HL-60 (cell line): ENCODE results near the gene FOXA3.

Source experiments
- DNase-seq, 2 experiments: peaks; one replicate each; pipeline ENCODE4 v3.0.0-alpha.2; 2010 to 2020; ENCODE audit warnings: low read depth in 1 of 2, low spot score in 1 of 2
- H3K27ac ChIP-seq: fragments of 250-450 bp; sonication (Bioruptor Pico); replicated peaks from 2 replicates; pipeline ENCODE4 v1.5.1; 2020; ENCODE audit warnings: mild to moderate bottlenecking, moderate library complexity
- H3K27me3 ChIP-seq: fragments of 250-450 bp; sonication (Bioruptor Pico); 2 replicates; pipeline ENCODE4 v1.5.1; 2021; ENCODE audit warnings: mild to moderate bottlenecking, moderate library complexity; ENCODE audit not compliant: insufficient read depth, poor library complexity, severe bottlenecking
- H3K4me3 ChIP-seq: replicated peaks from 2 replicates; pipeline ENCODE4 v1.5.1; 2011; ENCODE audit warnings: mild to moderate bottlenecking, control low read depth, low read length; ENCODE audit not compliant: insufficient read depth
- GABPA ChIP-seq: IDR thresholded peaks from 2 replicates; pipeline ENCODE4 v1.6.1; 2012; ENCODE audit warnings: low read depth
- POLR2AphosphoS5 ChIP-seq: IDR thresholded peaks from 2 replicates; pipeline ENCODE4 v1.6.1; 2012; ENCODE audit warnings: low read depth
- REST ChIP-seq: IDR thresholded peaks from 2 replicates; pipeline ENCODE4 v1.6.1; 2012; ENCODE audit warnings: low read depth; ENCODE audit not compliant: insufficient replicate concordance
- SPI1 ChIP-seq: IDR thresholded peaks from 2 replicates; pipeline ENCODE4 v1.6.1; 2012; ENCODE audit warnings: low read depth, mild to moderate bottlenecking, borderline replicate concordance
- TF ChIP-seq, protein P1 (sequence below): IDR thresholded peaks from one replicate; pipeline ENCODE4 v1.5.1; 2011; ENCODE audit warnings: low read length, control low read depth, inconsistent platforms; ENCODE audit not compliant: insufficient read depth

FOXA3 gene

GRCh38 chr19:45826934-45827333 lies 37.2 kb upstream of the FOXA3 start:
- TF ChIP-seq GABPA (no peak), REST (no peak)
- H3K27me3 ChIP-seq: no peaks in the 10 kb centered on the region
- H3K27ac ChIP-seq: no peak overlapping the region
- no peak for DNase-seq
- no peak overlapping the region for H3K4me3 ChIP-seq

DNA sequence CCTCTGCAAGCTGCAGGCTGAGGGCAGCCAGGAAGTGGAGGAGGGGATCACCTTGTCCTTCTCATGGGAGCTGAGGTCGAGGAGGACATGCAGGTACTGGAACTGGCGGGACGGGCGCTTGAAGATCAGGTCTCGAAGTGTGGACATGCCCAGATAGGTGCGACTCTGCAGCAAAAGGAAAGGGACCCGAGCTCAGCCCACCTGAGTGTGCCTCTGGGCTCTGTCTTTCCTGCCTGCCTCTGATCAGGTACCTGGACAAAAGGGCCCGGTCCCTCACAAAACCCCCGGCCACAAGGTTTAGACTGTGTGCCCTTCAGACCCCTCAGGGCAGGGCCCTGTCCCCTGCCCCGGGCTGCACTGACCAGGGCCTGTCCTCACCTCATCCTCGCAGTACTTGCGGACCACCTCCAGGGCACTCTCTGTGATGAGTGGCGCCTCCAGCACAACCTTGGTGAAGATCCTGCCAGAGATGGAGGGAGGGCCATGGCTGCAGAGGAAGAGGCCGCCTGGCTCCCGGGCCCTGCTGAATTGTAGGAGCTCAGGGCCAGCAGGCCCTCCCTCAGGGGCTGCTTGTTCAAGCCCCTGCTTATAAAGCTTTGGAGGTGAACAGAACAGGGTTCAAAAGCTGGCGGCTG lies 36.5 kb upstream of the FOXA3 start:
- H3K27me3 ChIP-seq: no peaks in the 10 kb centered on the region
- no peak overlapping the region for H3K27ac ChIP-seq
- TF ChIP-seq, protein P1, sequence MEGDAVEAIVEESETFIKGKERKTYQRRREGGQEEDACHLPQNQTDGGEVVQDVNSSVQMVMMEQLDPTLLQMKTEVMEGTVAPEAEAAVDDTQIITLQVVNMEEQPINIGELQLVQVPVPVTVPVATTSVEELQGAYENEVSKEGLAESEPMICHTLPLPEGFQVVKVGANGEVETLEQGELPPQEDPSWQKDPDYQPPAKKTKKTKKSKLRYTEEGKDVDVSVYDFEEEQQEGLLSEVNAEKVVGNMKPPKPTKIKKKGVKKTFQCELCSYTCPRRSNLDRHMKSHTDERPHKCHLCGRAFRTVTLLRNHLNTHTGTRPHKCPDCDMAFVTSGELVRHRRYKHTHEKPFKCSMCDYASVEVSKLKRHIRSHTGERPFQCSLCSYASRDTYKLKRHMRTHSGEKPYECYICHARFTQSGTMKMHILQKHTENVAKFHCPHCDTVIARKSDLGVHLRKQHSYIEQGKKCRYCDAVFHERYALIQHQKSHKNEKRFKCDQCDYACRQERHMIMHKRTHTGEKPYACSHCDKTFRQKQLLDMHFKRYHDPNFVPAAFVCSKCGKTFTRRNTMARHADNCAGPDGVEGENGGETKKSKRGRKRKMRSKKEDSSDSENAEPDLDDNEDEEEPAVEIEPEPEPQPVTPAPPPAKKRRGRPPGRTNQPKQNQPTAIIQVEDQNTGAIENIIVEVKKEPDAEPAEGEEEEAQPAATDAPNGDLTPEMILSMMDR: no peak
- TF ChIP-seq GABPA (no peak), REST (no peak), POLR2AphosphoS5 (no peak)
- DNase-seq: no peak
- H3K4me3 ChIP-seq: no peak overlapping the region

- H3K27ac ChIP-seq: no peak overlapping the region
- no peaks in the 10 kb centered on the region for H3K27me3 ChIP-seq
- TF ChIP-seq REST: no peak
- TF ChIP-seq SPI1: no peak
- TF ChIP-seq, protein P1: no peak
- TF ChIP-seq GABPA: no peak
- no peak for TF ChIP-seq POLR2AphosphoS5
- no peak for DNase-seq
- H3K4me3 ChIP-seq: no peak overlapping the region
Measured at GRCh38 chr19:45828523-45828922, 35.6 kb upstream of the FOXA3 start.

- H3K4me3 ChIP-seq: no peak overlapping the region
- TF ChIP-seq SPI1: no peak
- TF ChIP-seq POLR2AphosphoS5: no peak
- no peak for DNase-seq
- H3K27ac ChIP-seq: no peak overlapping the region
- no peaks in the 10 kb centered on the region for H3K27me3 ChIP-seq
Measured at GRCh38 chr19:45828945-45829344, 35.2 kb upstream of the FOXA3 start.
